IPS DF 6.9 (cell line): ENCODE measurements around the gene TTC13.
"Not testable (repeated sequence)": the region's sequence is repeated elsewhere in the genome, so short reads cannot be mapped to it uniquely, and the experiment has no call there.

Experiments
- DNase-seq: peaks from one replicate; pipeline ENCODE4 v3.0.0-alpha.2; 2013; ENCODE audit warnings: low read depth, low spot score
- H3K27ac ChIP-seq: one replicate; pipeline ENCODE4 v1.5.1; 2013; ENCODE audit warnings: low read length, control low read depth
- H3K27me3 ChIP-seq: 2 replicates; pipeline ENCODE4 v1.6.1; 2013; ENCODE audit warnings: mild to moderate bottlenecking, low read length; ENCODE audit not compliant: control insufficient read depth, insufficient read depth
- H3K36me3 ChIP-seq: 2 replicates; pipeline ENCODE4 v1.6.1; 2013; ENCODE audit warnings: low read length; ENCODE audit not compliant: control insufficient read depth, insufficient read depth
- H3K4me1 ChIP-seq: 2 replicates; pipeline ENCODE4 v1.6.1; 2013; ENCODE audit warnings: low read length; ENCODE audit not compliant: control insufficient read depth, insufficient read depth
- H3K4me3 ChIP-seq: 2 replicates; pipeline ENCODE4 v1.5.1; 2013; ENCODE audit warnings: mild to moderate bottlenecking, low read length
- H3K9me3 ChIP-seq: 2 replicates; pipeline ENCODE4 v1.6.1; 2013; ENCODE audit warnings: low read length, inconsistent platforms; ENCODE audit not compliant: control insufficient read depth, insufficient read depth
- WGBS: extraction: QIAGEN DNeasy Blood & Tissue Kit; methylation state at CpG from one replicate; pipeline ENCODE4 v1.1.7; 2013; ENCODE audit warnings: mixed read lengths, missing lambda C conversion rate; ENCODE audit not compliant: insufficient read length, insufficient coverage; 5-methylcytosine and 5-hydroxymethylcytosine counted together

TTC13 gene

GRCh38 chr1:230992100-230992774 is 13.6 kb upstream of the TTC13 start:
- peaks cover 5% of the 10 kb centered on the region; the same call in 1 of the 2 replicates for H3K27me3 ChIP-seq
- H3K27ac ChIP-seq, result no peak overlapping the region
- no peak for DNase-seq
- no CpG with 5 or more reads among the region's 7 CpGs for WGBS
- no peaks in the 10 kb centered on the region for H3K36me3 ChIP-seq
- H3K4me3 ChIP-seq, result no peak overlapping the region
- H3K4me1 ChIP-seq, result no peaks in the 10 kb centered on the region
- no peaks in the 10 kb centered on the region for H3K9me3 ChIP-seq

DNA sequence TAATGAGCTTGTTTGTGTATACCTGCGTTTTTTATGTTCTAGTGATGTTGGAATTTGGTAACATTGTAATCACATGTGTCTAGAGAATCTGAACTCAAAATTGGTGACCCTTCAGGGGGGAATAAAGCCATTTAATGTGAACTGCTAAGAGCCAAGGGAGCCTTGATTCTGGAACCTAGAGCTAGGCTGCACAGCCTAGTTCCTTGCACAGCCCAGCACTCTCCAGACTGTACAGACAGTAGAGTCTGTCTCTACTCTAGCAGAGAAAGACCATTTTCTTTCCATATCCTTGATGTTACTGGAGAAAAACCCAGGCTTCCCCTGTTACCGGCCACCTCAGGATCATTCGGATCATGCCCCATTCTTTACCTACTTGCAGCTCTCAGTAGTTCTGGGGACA is 8.8 kb upstream of the TTC13 start:
- no CpG with 5 or more reads among the region's 3 CpGs for WGBS
- Histone ChIP-seq H3K27ac (no peak overlapping the region), H3K4me1 (peaks cover 2% of the 10 kb centered on the region; the same call in 1 of the 2 replicates), H3K9me3 (no peaks in the 10 kb centered on the region), H3K36me3 (no peaks in the 10 kb centered on the region), H3K4me3 (no peak overlapping the region), H3K27me3 (peaks cover 37% of the 10 kb centered on the region)
- no peak for DNase-seq

GRCh38 chr1:230986976-230987375 is 8.3 kb upstream of the TTC13 start:
- no peaks in the 10 kb centered on the region for H3K9me3 ChIP-seq
- H3K4me1 ChIP-seq, result peaks cover 2% of the 10 kb centered on the region; the same call in 1 of the 2 replicates
- no peak for DNase-seq
- no peak overlapping the region for H3K27ac ChIP-seq
- peaks cover 38% of the 10 kb centered on the region for H3K27me3 ChIP-seq
- H3K36me3 ChIP-seq, result no peaks in the 10 kb centered on the region
- WGBS, result no CpG with 5 or more reads among the region's 7 CpGs
- no peak overlapping the region for H3K4me3 ChIP-seq

DNA sequence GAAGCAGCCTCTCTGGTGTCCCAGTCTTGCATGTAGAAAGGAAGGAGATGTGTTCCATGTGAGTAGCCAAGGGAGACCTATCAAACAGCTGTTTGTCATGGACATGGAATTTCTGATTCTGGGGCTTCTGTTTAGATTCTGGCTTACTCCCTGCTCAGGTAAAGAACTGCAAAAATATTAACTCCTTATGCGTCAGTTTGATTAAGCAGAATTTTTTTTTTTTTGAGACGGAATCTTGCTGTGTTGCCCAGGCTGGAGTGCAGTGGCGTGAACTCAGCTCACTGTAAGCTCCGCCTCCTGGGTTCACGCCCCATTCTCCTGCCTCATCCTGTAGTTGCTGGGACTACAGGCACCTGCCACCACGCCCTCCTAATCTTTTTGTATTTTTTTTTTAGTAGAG is 7.0 kb upstream of the TTC13 start:
- Histone ChIP-seq H3K27me3 (peaks cover 38% of the 10 kb centered on the region), H3K27ac (no peak overlapping the region), H3K9me3 (no peaks in the 10 kb centered on the region), H3K36me3 (no peaks in the 10 kb centered on the region), H3K4me3 (no peak overlapping the region), H3K4me1 (peaks cover 2% of the 10 kb centered on the region; the same call in 1 of the 2 replicates)
- WGBS, result no CpG with 5 or more reads among the region's 6 CpGs
- DNase-seq, result no peak

DNA sequence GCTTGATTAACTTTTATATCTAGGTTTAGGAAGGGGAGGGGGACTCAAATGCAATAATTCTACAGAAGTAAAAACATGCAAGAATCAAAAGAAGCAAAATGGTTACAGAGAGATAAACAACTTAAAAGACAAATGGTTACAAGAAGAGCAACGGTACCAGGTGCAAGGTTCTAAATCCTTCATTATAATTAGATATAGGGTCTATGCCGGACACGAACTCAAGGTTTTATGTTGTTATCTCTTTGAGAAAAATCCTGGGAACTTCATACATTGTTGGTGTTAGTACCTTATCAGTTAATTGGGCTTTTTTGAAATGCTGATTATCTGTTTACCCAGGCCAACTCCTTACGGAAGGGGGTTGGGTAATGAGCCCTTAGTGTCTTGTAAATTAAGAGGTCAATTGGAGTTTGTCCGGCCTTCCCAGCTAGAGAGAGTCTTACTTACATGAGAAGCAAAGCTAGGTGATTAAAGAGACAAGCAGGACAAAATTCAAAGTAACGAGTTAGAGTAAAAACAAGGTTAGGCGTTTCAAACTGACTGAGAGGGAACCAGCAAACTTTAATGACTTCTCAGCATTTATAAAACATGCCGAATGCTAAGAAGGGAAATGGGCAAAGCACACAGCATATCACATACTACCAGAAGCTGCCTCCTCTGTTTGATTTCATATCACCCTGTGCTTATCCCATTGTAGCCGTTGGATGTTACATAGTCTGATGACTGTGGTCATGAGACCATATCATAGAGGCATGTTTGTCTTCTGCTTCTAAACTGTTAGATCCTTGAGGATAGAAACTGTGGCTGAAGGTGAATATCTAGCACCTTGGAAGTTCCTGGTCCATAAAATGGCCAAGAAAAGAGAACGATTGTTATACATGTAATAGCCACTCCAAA is 6.2 kb upstream of the TTC13 start:
- not testable (repeated sequence) for DNase-seq, H3K9me3 ChIP-seq, H3K4me3 ChIP-seq, H3K27ac ChIP-seq, H3K36me3 ChIP-seq, H3K4me1 ChIP-seq
- no CpG with 5 or more reads among the region's 10 CpGs for WGBS
- peaks cover 38% of the 10 kb centered on the region for H3K27me3 ChIP-seq

DNA sequence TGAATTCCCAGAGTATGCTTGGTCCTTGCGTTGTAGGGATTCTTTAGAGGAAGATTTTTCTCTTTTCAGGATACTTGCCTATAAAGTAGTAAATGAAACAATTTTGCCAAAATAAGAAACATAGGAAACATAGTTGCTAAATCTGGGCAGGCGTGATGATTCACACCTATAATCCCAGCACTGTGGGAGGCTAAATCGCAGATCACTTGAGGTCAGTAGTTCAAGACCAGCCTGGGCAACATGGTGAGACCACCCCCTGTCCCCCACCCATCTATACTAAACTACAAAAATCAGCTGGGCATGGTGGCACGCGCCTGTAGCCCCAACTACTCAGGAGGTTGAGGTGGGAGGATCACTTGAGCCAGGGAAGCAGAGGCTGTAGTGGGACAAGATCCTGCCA is 5.2 kb upstream of the TTC13 start:
- no peaks in the 10 kb centered on the region for H3K36me3 ChIP-seq
- H3K27ac ChIP-seq, result no peak overlapping the region
- no peaks in the 10 kb centered on the region for H3K9me3 ChIP-seq
- no CpG with 5 or more reads among the region's 5 CpGs for WGBS
- DNase-seq, result no peak
- H3K27me3 ChIP-seq, result peaks cover 38% of the 10 kb centered on the region
- peaks cover 2% of the 10 kb centered on the region; the same call in 1 of the 2 replicates for H3K4me1 ChIP-seq
- H3K4me3 ChIP-seq, result no peak overlapping the region

DNA sequence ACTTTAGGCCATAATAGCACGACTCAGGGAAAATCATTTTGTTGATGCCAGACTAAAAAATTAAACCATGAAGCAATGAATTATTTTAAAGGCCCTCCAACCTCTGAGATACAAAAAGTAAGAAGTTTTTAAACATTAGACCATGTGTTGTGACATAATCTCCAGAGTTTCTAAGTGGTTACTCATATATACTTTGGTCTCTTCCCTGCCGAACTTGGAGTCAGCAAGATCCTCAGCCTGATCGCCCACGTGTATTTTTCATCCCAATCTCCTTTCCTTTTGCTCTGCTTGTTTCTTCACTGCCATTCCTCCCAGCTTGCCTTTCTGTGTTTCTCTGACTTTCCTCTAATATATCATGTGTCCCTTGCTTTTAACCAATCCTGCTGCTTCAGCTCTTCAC is 4.0 kb upstream of the TTC13 start:
- Histone ChIP-seq H3K4me1 (peaks cover 2% of the 10 kb centered on the region; the same call in 1 of the 2 replicates), H3K27ac (no peak overlapping the region), H3K36me3 (no peaks in the 10 kb centered on the region), H3K9me3 (no peaks in the 10 kb centered on the region), H3K4me3 (no peak overlapping the region), H3K27me3 (peaks cover 38% of the 10 kb centered on the region)
- DNase-seq, result no peak
- WGBS, result no CpG with 5 or more reads among the region's 4 CpGs

DNA sequence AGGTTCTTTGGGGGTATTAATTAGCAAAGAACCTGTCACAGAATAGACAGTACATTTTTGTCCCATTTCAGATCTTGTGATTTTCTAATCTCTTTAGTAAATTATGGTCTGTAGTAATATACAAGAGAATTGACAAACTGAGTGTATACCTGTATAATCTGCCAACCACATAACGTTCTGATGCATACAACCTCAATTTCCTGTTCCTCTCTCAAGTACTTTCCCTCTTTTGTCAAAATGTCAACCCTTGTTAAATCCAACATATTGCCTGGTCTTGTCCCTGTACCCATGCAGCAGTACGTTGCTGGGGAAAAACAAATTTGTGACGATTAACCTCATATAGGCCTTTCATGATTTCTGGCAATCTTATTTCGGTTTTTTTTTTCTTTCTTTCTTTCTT is 1.3 kb upstream of the TTC13 start:
- Histone ChIP-seq H3K4me3 (no peak overlapping the region), H3K36me3 (no peaks in the 10 kb centered on the region), H3K27me3 (peaks cover 16% of the 10 kb centered on the region), H3K27ac (no peak overlapping the region), H3K9me3 (no peaks in the 10 kb centered on the region), H3K4me1 (no peaks in the 10 kb centered on the region)
- DNase-seq, result no peak
- no CpG with 5 or more reads among the region's 4 CpGs for WGBS

DNA sequence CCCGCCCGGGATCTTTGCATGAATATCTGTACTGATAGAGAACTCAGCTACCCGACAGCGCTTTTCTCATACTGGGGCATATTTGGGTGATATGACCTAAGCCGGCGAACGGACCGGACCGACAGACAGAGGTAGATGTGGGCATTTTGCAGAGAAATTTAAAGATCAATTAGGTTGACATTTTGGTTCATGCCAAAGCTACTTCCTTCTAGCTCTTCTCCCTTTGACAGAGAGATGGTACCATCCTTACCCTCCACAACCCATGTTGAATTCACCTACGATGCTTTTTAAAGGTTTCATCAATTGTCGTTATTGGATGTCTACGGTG is 692 bp upstream of the TTC13 start:
- no CpG with 5 or more reads among the region's 12 CpGs for WGBS
- Histone ChIP-seq H3K36me3 (no peaks in the 10 kb centered on the region), H3K27ac (no peak overlapping the region), H3K9me3 (no peaks in the 10 kb centered on the region), H3K4me1 (no peaks in the 10 kb centered on the region), H3K27me3 (peaks cover 15% of the 10 kb centered on the region), H3K4me3 (peak overlapping the region; percentile 81; the same call in 1 of the 2 replicates)
- no peak for DNase-seq

DNA sequence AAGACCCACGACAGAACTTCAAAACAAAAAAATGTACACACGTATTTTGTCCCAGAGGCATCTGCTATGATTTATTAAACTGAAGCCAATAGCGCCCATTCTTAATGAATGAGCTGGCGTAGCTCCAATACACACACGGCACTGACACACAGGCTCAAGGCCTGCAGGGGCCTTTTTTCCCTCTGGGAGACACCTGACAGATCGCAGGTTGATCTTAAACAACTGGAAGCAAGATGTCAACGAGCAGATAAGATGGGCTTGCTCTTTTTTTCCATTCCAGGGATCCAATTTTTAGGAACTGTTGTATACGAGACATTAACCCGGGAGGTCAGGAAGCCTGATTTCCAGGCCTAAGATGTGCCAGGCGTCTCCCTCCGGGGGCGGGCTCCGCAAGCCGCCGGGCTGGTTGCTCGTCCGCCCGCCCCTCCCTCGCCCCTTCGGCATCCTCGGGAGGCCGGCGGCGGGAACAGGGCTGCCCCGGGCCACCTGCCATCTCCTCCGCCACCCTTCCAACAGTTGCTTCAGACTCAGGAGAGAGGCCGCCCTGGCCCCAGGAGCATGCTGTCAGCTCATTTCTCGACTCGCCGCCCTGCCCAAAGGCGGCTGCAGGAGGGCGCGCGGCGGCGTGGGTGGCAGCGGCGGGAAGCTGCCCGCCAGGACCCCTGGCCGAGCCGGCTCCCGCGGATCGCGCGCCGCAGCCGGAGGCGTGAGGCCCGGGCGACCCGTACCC is 735 bp downstream of the TTC13 start:
- H3K27ac ChIP-seq, result no peak overlapping the region
- no peaks in the 10 kb centered on the region for H3K4me1 ChIP-seq
- whole genome bisulfite sequencing, result no CpG with 5 or more reads among the region's 52 CpGs
- no peak for DNase-seq
- H3K4me3 ChIP-seq, result peak overlapping the region; percentile 89; the same call in 1 of the 2 replicates
- peaks cover 4% of the 10 kb centered on the region for H3K27me3 ChIP-seq
- no peaks in the 10 kb centered on the region for H3K9me3 ChIP-seq
- no peaks in the 10 kb centered on the region for H3K36me3 ChIP-seq
